Fibroblast of villous mesenchyme (primary cell): ENCODE measurements around the gene U2AF2. TPM values are rescaled to one million over a fixed set of nuclear protein-coding genes. Genes with fewer than 3 reads are reported as not detected.

ENCODE experiments used
- DNase-seq: peaks from one replicate; pipeline ENCODE4 v3.0.0-alpha.2; 2010; ENCODE audit warnings: low read depth
- H3K4me3 ChIP-seq: 2 replicates; pipeline ENCODE4 v1.5.1; 2011; ENCODE audit warnings: low read depth, mild to moderate bottlenecking, low read length
- CTCF ChIP-seq: IDR thresholded peaks from 2 replicates; pipeline ENCODE4 v1.5.1; 2012; ENCODE audit warnings: low read depth, mild to moderate bottlenecking, low read length; ENCODE audit not compliant: insufficient read depth
- total RNA-seq: library from RNA; depleted of rRNA; stranded (reverse); fragments of >200 nt; gene quantifications from 2 replicates; pipeline ENCODE4 v1.2.3, GENCODE V29; 2012

The U2AF2 gene
- total RNA-seq, 1 donor = 111 TPM

- H3K4me3 ChIP-seq = no peak overlapping the region
- no peak for DNase-seq
- no peak for TF ChIP-seq CTCF
Observed at GRCh38 chr19:55679343-55680257, 24.8 kb downstream of the U2AF2 start.

- no peak for DNase-seq
- TF ChIP-seq CTCF = no peak
- H3K4me3 ChIP-seq = no peak overlapping the region
Observed at GRCh38 chr19:55680339-55681130, 25.7 kb downstream of the U2AF2 start.

- H3K4me3 ChIP-seq = no peak overlapping the region
- TF ChIP-seq CTCF = no peak
- DNase-seq = no peak
Observed at GRCh38 chr19:55681131-55682092, 26.6 kb downstream of the U2AF2 start.

- no peak overlapping the region for H3K4me3 ChIP-seq
- DNase-seq = no peak
- TF ChIP-seq CTCF = no peak
Observed at GRCh38 chr19:55683449-55684261, 28.8 kb downstream of the U2AF2 start.

- TF ChIP-seq CTCF = no peak
- DNase-seq = no peak
- H3K4me3 ChIP-seq = no peak overlapping the region
Observed at GRCh38 chr19:55684946-55685681, 30.3 kb downstream of the U2AF2 start.
